ENCODE data around the gene CYP21A2.
"Not testable (repeated sequence)": the region's sequence is repeated elsewhere in the genome, so short reads cannot be mapped to it uniquely, and the experiment has no call there.

GRCh38 chr6:32010856-32011530, 27.2 kb upstream of the CYP21A2 start:
- TF ChIP-seq ZNF70 (CRISPR knock-in tag; IDR thresholded peaks at IDR 0.05); CREB5 (CRISPR knock-in tag; IDR thresholded peaks at IDR 0.05; ENCODE audit: low read depth); ZFP3 (CRISPR knock-in tag; IDR thresholded peaks at IDR 0.05); ESRRG (CRISPR knock-in tag; IDR thresholded peaks at IDR 0.05); ARNTL (CRISPR knock-in tag; IDR thresholded peaks at IDR 0.05; ENCODE audit: borderline replicate concordance, low read depth); ZNF565 (CRISPR knock-in tag; conservative IDR thresholded peaks at IDR 0.05; ENCODE audit: low read depth); TSHZ2 (CRISPR knock-in tag; IDR thresholded peaks at IDR 0.05); TCF4 (CRISPR knock-in tag; IDR thresholded peaks at IDR 0.05; ENCODE audit: borderline replicate concordance): not testable (repeated sequence)
